Sigmoid colon (tissue), 4 donors: ENCODE data around the gene USP31.

Experiments used
- CTCF ChIP-seq, 4 experiments: fragments of 450-650 bp in 3 of 4; fragments of 200-600 bp in 1 of 4; IDR thresholded peaks; one replicate each; pipeline ENCODE4 v1.5.1; 2016 to 2019; ENCODE audit warnings: antibody characterized with exemption in 4 of 4, mild to moderate bottlenecking in 3 of 4, moderate library complexity in 2 of 4
- EP300 ChIP-seq, 4 donors: sonication (generic); formaldehyde crosslinking; IDR thresholded peaks; one replicate each; pipeline ENCODE4 v1.6.1; 2017; ENCODE audit warnings: antibody characterized with exemption in 4 of 4
- POLR2A ChIP-seq, 2 donors: fragments of 450-650 bp; IDR thresholded peaks; one replicate each; pipeline ENCODE4 v1.6.1; 2016; ENCODE audit warnings: antibody characterized with exemption in 2 of 2, mild to moderate bottlenecking in 2 of 2, moderate library complexity in 2 of 2
- POLR2AphosphoS5 ChIP-seq, 4 donors: sonication (generic); formaldehyde crosslinking; IDR thresholded peaks; one replicate each; pipeline ENCODE4 v1.6.1; 2017; ENCODE audit warnings: antibody characterized with exemption in 4 of 4

GRCh38 chr16:23057013-23057596 lies 92.1 kb downstream of the USP31 start:
- TF ChIP-seq CTCF (IDR thresholded peaks at IDR 0.05) (no peak), EP300 (IDR thresholded peaks at IDR 0.05) (no peak), POLR2A (IDR thresholded peaks at IDR 0.05) (no peak), POLR2AphosphoS5 (IDR thresholded peaks at IDR 0.05) (no peak)
